ENCODE results near the gene RGL2. TPM values are rescaled to one million over a fixed set of nuclear protein-coding genes. Genes with fewer than 3 reads are reported as not detected.

The RGL2 gene
- total and polyA plus RNA-seq, 8 donors = 83.3 to 157 (median 137) TPM

- no peaks in the 10 kb centered on the region for H3K9me3 ChIP-seq
- TF ChIP-seq CTCF (IDR thresholded peaks at IDR 0.05) = no peak
- intact Hi-C loops (cut with DNase I) = loop anchor here in 1 of 2 donors (10.0 kb wide), 1 partner anchor 100 kb away; the partner anchor contains the start of genes CUTA and PHF1
- DNase-seq (peak in 3 of 4 donors; percentile 63 to 87 (median 84)), ATAC-seq (peak; percentile 45)
- peak overlapping the region; percentile 81 to 97 for H3K4me3 ChIP-seq
- H3K27ac ChIP-seq = peak overlapping the region; percentile 97 to 100
- no peaks in the 10 kb centered on the region for H3K27me3 ChIP-seq
- peaks cover 20 to 72% of the 10 kb centered on the region in 2 donors for H3K4me1 ChIP-seq
- peaks cover 0 to 41% of the 10 kb centered on the region in 2 donors for H3K36me3 ChIP-seq
Observed at GRCh38 chr6:33314515-33314942, 15.8 kb upstream of the RGL2 start.

GRCh38 chr6:33313709-33314514 lies 15.2 kb upstream of the RGL2 start, which contains the start of gene TAPBP:
TSS of gene TAPBP (minus strand) at chr6:33314078. CDS start at chr6:33314041, 37 bp downstream.
- H3K27ac ChIP-seq = peak within 1 kb of the TSS; percentile 97 to 100
- H3K4me3 ChIP-seq = peak within 1 kb of the TSS; percentile 81 to 97
- intact Hi-C loops (cut with DNase I) = loop anchor here in 1 of 2 donors (10.0 kb wide), 1 partner anchor 101 kb away; the partner anchor contains the start of genes CUTA and PHF1
- ATAC-seq (peak; percentile 30), DNase-seq (peak; percentile 63 to 89 (median 74))
- H3K27me3 ChIP-seq = no peaks in the 10 kb centered on the region
- H3K4me1 ChIP-seq = peaks cover 20 to 65% of the 10 kb centered on the region in 2 donors
- peaks cover 0 to 40% of the 10 kb centered on the region in 2 donors for H3K36me3 ChIP-seq
- no peak for TF ChIP-seq CTCF (IDR thresholded peaks at IDR 0.05)
- H3K9me3 ChIP-seq = no peaks in the 10 kb centered on the region

- DNase-seq (peak; percentile 42 to 92 (median 56)), ATAC-seq (peak; percentile 4)
- H3K9me3 ChIP-seq = no peaks in the 10 kb centered on the region
- H3K27ac ChIP-seq = peak overlapping the region; percentile 97 to 100
- peaks cover 0 to 42% of the 10 kb centered on the region in 2 donors for H3K36me3 ChIP-seq
- TF ChIP-seq CTCF (IDR thresholded peaks at IDR 0.05) = no peak
- intact Hi-C loops (cut with DNase I) = loop anchor here in 1 of 2 donors (10.0 kb wide), 1 partner anchor 102 kb away; the partner anchor contains the start of genes CUTA and PHF1
- H3K4me3 ChIP-seq = peak overlapping the region; percentile 81 to 97
- no peaks in the 10 kb centered on the region for H3K27me3 ChIP-seq
- H3K4me1 ChIP-seq = peaks cover 15 to 62% of the 10 kb centered on the region in 2 donors
Observed at GRCh38 chr6:33313105-33313708, 14.5 kb upstream of the RGL2 start.

GRCh38 chr6:33312361-33313104 lies 13.8 kb upstream of the RGL2 start:
- ATAC-seq (peak; percentile 61), DNase-seq (peak; percentile 33 to 91 (median 78))
- H3K36me3 ChIP-seq = peaks cover 0 to 47% of the 10 kb centered on the region in 2 donors
- H3K27ac ChIP-seq = peak overlapping the region; percentile 97 to 100
- H3K9me3 ChIP-seq = no peaks in the 10 kb centered on the region
- intact Hi-C loops (cut with DNase I) = loop anchor here in 1 of 2 donors (10.0 kb wide), 1 partner anchor 102 kb away; the partner anchor contains the start of genes CUTA and PHF1
- no peak for TF ChIP-seq CTCF (IDR thresholded peaks at IDR 0.05)
- no peaks in the 10 kb centered on the region for H3K27me3 ChIP-seq
- peaks cover 14 to 61% of the 10 kb centered on the region in 2 donors for H3K4me1 ChIP-seq
- peak overlapping the region; percentile 81 to 97 for H3K4me3 ChIP-seq
